Tibial nerve (tissue), 3 donors: ENCODE measurements around the gene MTMR3.

Source experiments
- CTCF ChIP-seq, 5 experiments: fragments of 200-600 bp in 3 of 5; fragments of 450-650 bp in 2 of 5; sonication (generic) in 3 of 5; IDR thresholded peaks; one replicate each; pipeline ENCODE4 v1.5.1; 2016 to 2019; ENCODE audit warnings: antibody characterized with exemption in 5 of 5, mild to moderate bottlenecking in 3 of 5, moderate library complexity in 2 of 5
- POLR2A ChIP-seq, 2 donors: fragments of 450-650 bp; IDR thresholded peaks; one replicate each; pipeline ENCODE4 v1.6.1; 2017; ENCODE audit warnings: antibody characterized with exemption in 2 of 2, mild to moderate bottlenecking in 2 of 2, moderate library complexity in 2 of 2

- no peak for TF ChIP-seq CTCF (IDR thresholded peaks at IDR 0.05)
- no peak for TF ChIP-seq POLR2A (IDR thresholded peaks at IDR 0.05)
Observed at GRCh38 chr22:29925402-29925801, 42.4 kb downstream of the MTMR3 start.
